Mesenchymal stem cell (in vitro differentiated cells and primary cell): ENCODE data around the gene MCM3AP.
A peak's percentile ranks its signal among the peaks of the same experiment; 100 is the strongest.

ENCODE experiments used
- DNase-seq: peaks from one replicate; pipeline ENCODE4 v3.0.0-alpha.2; 2013
- H2AFZ ChIP-seq: one replicate; pipeline ENCODE4 v1.6.1; 2013; ENCODE audit warnings: low read depth, mild to moderate bottlenecking, control low read depth, inconsistent platforms, low read length, moderate library complexity
- H2AK5ac ChIP-seq: 2 replicates; pipeline ENCODE4 v1.6.1; 2013; ENCODE audit warnings: low read length, moderate library complexity, mild to moderate bottlenecking, inconsistent platforms; ENCODE audit not compliant: severe bottlenecking
- H2BK120ac ChIP-seq: one replicate; pipeline ENCODE4 v1.6.1; 2013; ENCODE audit warnings: low read depth, mild to moderate bottlenecking, inconsistent platforms, low read length, moderate library complexity
- H2BK12ac ChIP-seq, 2 experiments: one replicate each; pipeline ENCODE4 v1.6.1; 2013; ENCODE audit warnings: inconsistent platforms in 2 of 2, low read length in 2 of 2, mild to moderate bottlenecking in 2 of 2, moderate library complexity in 2 of 2, control low read depth in 1 of 2
- H2BK15ac ChIP-seq: one replicate; pipeline ENCODE4 v1.6.1; 2013; ENCODE audit warnings: mild to moderate bottlenecking, low read depth, inconsistent platforms; ENCODE audit not compliant: poor library complexity, severe bottlenecking
- H2BK5ac ChIP-seq: 2 replicates; pipeline ENCODE4 v1.6.1; 2013; ENCODE audit warnings: low read depth, mild to moderate bottlenecking, low read length, control low read depth, inconsistent platforms; ENCODE audit not compliant: poor library complexity, severe bottlenecking
- H3K14ac ChIP-seq, 2 experiments: one replicate each; pipeline ENCODE4 v1.6.1; 2013; ENCODE audit warnings: inconsistent platforms in 2 of 2, low read length in 2 of 2, control low read depth in 1 of 2, mild to moderate bottlenecking in 1 of 2, moderate library complexity in 1 of 2
- H3K18ac ChIP-seq, 2 experiments: one replicate each; pipeline ENCODE4 v1.6.1; 2013; ENCODE audit warnings: inconsistent platforms in 2 of 2, low read length in 2 of 2, control low read depth in 1 of 2, low read depth in 1 of 2, mild to moderate bottlenecking in 1 of 2
- H3K23ac ChIP-seq, 2 experiments: one replicate each; pipeline ENCODE4 v1.6.1; 2013; ENCODE audit warnings: inconsistent platforms in 2 of 2, low read length in 2 of 2, mild to moderate bottlenecking in 2 of 2, moderate library complexity in 2 of 2, control low read depth in 1 of 2
- H3K27ac ChIP-seq: 2 replicates; pipeline ENCODE4 v1.5.1; 2013; ENCODE audit warnings: mild to moderate bottlenecking, moderate library complexity, low read length, control low read depth, inconsistent platforms; ENCODE audit not compliant: poor library complexity, severe bottlenecking
- H3K27me3 ChIP-seq, 2 experiments: 2 replicates each; pipeline versions ENCODE4 v1.6.1 to v1.7.0; 2013; ENCODE audit warnings: low read length in 2 of 2, mild to moderate bottlenecking in 2 of 2, moderate library complexity in 2 of 2, control low read depth in 1 of 2, inconsistent platforms in 1 of 2; ENCODE audit not compliant: control insufficient read depth in 1 of 2, insufficient read depth in 1 of 2
- H3K36me3 ChIP-seq, 2 experiments: 2 replicates each; pipeline versions ENCODE4 v1.6.1 to v1.7.0; 2013; ENCODE audit warnings: low read length in 2 of 2, control low read depth in 1 of 2, inconsistent platforms in 1 of 2, low read depth in 1 of 2, mild to moderate bottlenecking in 1 of 2; ENCODE audit not compliant: insufficient read depth in 2 of 2, control insufficient read depth in 1 of 2
- H3K4ac ChIP-seq, 2 experiments: one replicate each; pipeline ENCODE4 v1.6.1; 2013; ENCODE audit warnings: inconsistent platforms in 2 of 2, low read length in 2 of 2, mild to moderate bottlenecking in 2 of 2, moderate library complexity in 2 of 2, control low read depth in 1 of 2, low read depth in 1 of 2
- H3K4me1 ChIP-seq: 2 replicates; pipeline ENCODE4 v1.6.1; 2013; ENCODE audit warnings: low read depth, low read length, control low read depth; ENCODE audit not compliant: control insufficient read depth, insufficient read depth
- H3K4me2 ChIP-seq: 2 replicates; pipeline ENCODE4 v1.6.1; 2013; ENCODE audit warnings: low read length, mild to moderate bottlenecking, inconsistent platforms; ENCODE audit not compliant: poor library complexity, severe bottlenecking
- H3K4me3 ChIP-seq, 2 experiments: 2 replicates each; pipeline versions ENCODE4 v1.5.1 to v1.7.0; 2013; ENCODE audit warnings: low read length in 2 of 2, mild to moderate bottlenecking in 2 of 2, control low read depth in 1 of 2, low read depth in 1 of 2; ENCODE audit not compliant: insufficient read depth in 1 of 2
- H3K79me1 ChIP-seq: replicated peaks from 2 replicates; pipeline ENCODE4 v1.6.1; 2013; ENCODE audit warnings: mild to moderate bottlenecking, control low read depth, low read length, inconsistent platforms; ENCODE audit not compliant: poor library complexity, severe bottlenecking
- H3K9ac ChIP-seq: 2 replicates; pipeline ENCODE4 v1.7.0; 2013; ENCODE audit warnings: mild to moderate bottlenecking, low read length, moderate library complexity
- H3K9me3 ChIP-seq: 2 replicates; pipeline ENCODE4 v1.7.0; 2013; ENCODE audit warnings: mild to moderate bottlenecking, low read length; ENCODE audit not compliant: control insufficient read depth
- H4K8ac ChIP-seq: one replicate; pipeline ENCODE4 v1.6.1; 2013; ENCODE audit warnings: inconsistent platforms, mild to moderate bottlenecking, low read length, moderate library complexity
- H4K91ac ChIP-seq: one replicate; pipeline ENCODE4 v1.6.1; 2013; ENCODE audit warnings: mild to moderate bottlenecking, low read length, inconsistent platforms
- WGBS: methylation state at CpG from one replicate; pipeline ENCODE4 v1.1.7; 2013; ENCODE audit warnings: mixed read lengths; 5-methylcytosine and 5-hydroxymethylcytosine counted together

The MCM3AP gene

DNA sequence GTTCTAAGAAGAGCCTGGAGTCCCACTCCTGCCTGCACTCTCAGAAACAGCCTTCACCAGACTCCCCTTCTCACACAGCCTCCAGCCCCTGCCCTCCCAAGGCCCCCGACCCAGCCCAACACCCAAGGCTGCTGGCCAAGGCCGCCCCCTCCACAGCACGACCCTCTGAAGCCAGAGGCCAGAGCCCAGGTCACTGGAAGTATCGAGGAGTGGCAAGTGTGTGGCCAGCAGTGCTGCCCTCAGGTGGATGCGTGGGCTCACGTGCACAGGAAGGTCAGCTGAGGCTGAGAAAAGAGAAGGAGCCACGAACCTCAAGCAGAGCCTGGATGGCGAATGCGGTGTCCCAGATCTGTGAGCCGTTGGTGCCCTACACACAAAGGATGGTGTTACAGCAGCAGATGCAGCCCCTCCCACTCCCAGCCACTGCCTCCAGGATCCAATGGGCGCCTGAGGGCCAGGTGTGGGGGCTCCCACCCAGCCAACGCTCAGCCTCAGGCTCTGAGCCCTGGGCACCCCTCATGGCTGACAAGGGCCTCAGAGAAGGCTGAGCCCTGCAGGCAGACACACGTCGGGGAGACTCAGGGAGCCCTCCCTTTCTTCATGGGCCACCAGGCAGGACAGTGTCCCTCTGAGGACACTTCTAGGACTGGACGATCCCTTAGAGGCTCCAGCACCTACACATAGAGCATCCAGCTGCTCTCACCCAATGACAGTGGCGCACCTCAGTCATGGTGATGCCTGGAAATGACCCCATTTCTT lies 74.9 kb downstream of the MCM3AP start:
- Histone ChIP-seq H4K91ac (no peak overlapping the region), H3K18ac (no peak overlapping the region), H3K79me1 (peaks cover 50% of the 10 kb centered on the region), H3K9ac (no peak overlapping the region), H2BK12ac (no peak overlapping the region), H3K4me3 (no peak overlapping the region), H3K27ac (no peak overlapping the region), H3K36me3 (peaks cover 93 to 95% of the 10 kb centered on the region in 2 experiments), H2BK15ac (no peak overlapping the region), H3K4ac (no peak overlapping the region), H3K14ac (no peak overlapping the region), H2BK5ac (no peak overlapping the region), H3K23ac (no peak overlapping the region), H4K8ac (no peak overlapping the region), H2AFZ (no peak overlapping the region), H2BK120ac (no peak overlapping the region), H3K4me1 (peaks cover 11% of the 10 kb centered on the region), H3K9me3 (no peaks in the 10 kb centered on the region), H3K4me2 (no peak overlapping the region), H3K27me3 (no peaks in the 10 kb centered on the region), H2AK5ac (no peak overlapping the region)
- DNase-seq, result no peak
- WGBS, result 95% methylated on average over 16 of the region's 16 CpGs

DNA sequence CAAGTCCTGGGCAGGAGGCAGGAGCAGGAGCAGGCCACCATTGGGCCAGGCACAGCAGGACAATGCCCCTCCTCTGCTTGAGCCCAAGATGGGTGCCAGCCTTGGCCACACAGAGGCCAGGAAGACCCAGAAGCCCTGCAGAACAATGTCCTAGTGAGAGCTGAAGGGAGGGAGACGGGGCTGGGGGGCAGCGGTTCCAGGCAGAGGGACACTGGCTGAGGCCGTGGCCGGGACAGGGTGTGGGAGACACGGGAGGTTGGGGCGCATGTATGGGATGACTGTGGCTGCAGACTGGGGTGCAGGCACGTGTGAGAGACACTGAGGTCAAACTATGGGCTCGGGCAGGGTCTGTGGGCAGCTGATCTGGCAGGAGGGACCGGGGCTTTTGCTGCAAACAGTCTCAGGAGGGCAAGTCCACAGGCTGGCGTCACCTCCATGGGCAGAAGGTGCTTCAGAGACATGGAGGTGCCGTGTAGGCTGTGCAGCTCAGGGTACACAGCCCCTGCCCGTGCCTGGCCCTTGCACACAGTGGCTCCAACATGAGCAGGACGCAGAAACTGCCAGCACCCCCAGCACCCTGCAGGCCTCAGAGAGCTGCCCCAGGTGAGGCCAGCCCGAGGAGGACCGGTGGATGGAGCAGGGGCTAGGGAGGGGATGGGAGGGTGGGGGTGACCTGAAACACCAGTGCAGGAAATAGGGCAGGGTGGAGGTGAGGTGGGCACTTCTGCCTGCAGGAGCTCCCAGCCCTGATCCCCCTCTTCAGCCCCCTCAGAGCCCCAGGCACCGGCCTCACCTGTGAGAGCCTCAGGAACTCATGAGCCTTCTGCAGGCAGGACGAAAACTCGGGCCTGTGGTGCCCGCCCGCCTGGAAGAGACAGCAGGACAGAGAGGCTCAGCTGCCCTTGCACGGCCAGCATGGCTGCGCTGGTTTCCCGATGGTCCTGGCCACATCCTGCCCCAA lies 76.4 kb downstream of the MCM3AP start:
- no peak overlapping the region for H2AK5ac ChIP-seq
- H3K23ac ChIP-seq, result no peak overlapping the region
- peaks cover 40% of the 10 kb centered on the region for H3K79me1 ChIP-seq
- H3K4me1 ChIP-seq, result peaks cover 11% of the 10 kb centered on the region
- no peak overlapping the region for H3K4ac ChIP-seq
- no peak overlapping the region for H2BK12ac ChIP-seq
- H4K91ac ChIP-seq, result no peak overlapping the region
- no peak overlapping the region for H3K18ac ChIP-seq
- H3K27ac ChIP-seq, result no peak overlapping the region
- 99% methylated on average over 23 of the region's 23 CpGs for WGBS
- H3K9me3 ChIP-seq, result no peaks in the 10 kb centered on the region
- H2AFZ ChIP-seq, result no peak overlapping the region
- H3K4me3 ChIP-seq, result no peak overlapping the region
- H3K36me3 ChIP-seq, result peaks cover 87 to 95% of the 10 kb centered on the region in 2 experiments
- H3K14ac ChIP-seq, result no peak overlapping the region
- no peak overlapping the region for H2BK5ac ChIP-seq
- no peak overlapping the region for H2BK15ac ChIP-seq
- peak overlapping the region; percentile 32 for H4K8ac ChIP-seq
- no peak overlapping the region for H3K4me2 ChIP-seq
- no peak overlapping the region for H2BK120ac ChIP-seq
- H3K27me3 ChIP-seq, result no peaks in the 10 kb centered on the region
- DNase-seq, result no peak
- H3K9ac ChIP-seq, result no peak overlapping the region

DNA sequence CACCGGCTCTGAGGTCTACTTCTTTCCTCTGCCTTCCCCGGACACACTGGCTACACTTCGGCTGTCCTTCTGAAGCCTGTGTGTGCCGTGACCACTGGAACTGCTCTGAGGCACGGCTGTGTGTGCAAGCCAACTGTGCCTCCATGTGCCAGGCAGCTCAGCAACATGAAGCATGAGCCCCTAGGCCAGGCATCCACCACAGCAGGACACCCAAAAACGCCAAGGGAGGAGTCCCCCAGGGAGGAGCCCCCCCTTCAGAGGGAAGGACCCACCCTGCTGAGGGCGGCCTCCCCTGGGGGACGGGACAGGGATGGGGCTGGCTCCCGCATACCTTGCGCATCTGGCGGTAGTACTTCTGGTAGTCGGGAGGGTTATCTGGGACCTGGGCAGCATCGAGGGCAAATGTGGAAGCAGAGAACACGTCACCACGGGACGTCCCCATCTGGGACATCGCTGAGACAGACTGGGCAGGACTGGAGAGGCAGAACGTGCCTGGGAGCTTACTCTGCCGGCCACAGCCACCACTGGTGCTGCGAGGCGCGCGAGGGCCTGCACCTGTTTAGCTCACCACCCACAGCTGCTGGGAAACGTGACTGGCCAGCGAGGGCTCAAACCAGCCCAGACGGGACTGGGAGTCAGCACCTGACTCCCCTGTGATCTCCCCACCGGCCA lies 77.4 kb downstream of the MCM3AP start:
- Histone ChIP-seq H2BK5ac (no peak overlapping the region), H3K18ac (no peak overlapping the region), H3K27ac (no peak overlapping the region), H3K9me3 (no peaks in the 10 kb centered on the region), H2AFZ (no peak overlapping the region), H3K9ac (no peak overlapping the region), H3K4me3 (no peak overlapping the region), H2AK5ac (no peak overlapping the region), H2BK120ac (no peak overlapping the region), H3K4me1 (peaks cover 3% of the 10 kb centered on the region), H3K79me1 (peaks cover 33% of the 10 kb centered on the region), H2BK12ac (no peak overlapping the region), H3K36me3 (peaks cover 85 to 95% of the 10 kb centered on the region in 2 experiments), H4K91ac (no peak overlapping the region), H4K8ac (no peak overlapping the region), H3K4ac (no peak overlapping the region), H3K14ac (no peak overlapping the region), H3K4me2 (no peak overlapping the region), H2BK15ac (no peak overlapping the region), H3K23ac (no peak overlapping the region), H3K27me3 (no peaks in the 10 kb centered on the region)
- DNase-seq, result no peak
- 96% methylated on average over 27 of the region's 27 CpGs for WGBS
